ENCODE results near the gene RTBDN. TPM values are rescaled to one million over a fixed set of nuclear protein-coding genes. Genes with fewer than 3 reads are reported as not detected.
A peak's percentile ranks its signal among the peaks of the same experiment; 100 is the strongest.

Gene RTBDN
- not detected in 2 replicates for total RNA-seq

DNA sequence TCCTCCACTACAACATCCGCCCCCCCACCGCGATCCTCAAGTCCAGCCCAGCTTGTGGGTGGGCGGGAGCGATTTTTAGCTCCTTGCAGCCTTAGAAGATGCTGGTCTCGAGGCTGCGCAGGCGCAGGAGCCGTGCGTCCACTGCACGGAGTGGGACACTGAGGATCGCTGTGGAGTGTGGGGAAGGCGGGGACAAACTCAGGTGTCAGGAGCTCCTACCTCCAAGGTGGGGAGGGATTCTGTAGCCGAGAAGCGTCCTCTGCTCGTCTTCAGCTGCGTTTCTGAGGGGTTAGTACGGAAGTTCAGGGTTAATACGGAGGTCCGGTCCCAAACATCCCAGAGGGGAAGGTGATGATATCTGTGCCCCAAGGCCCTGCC, at the start of gene RTBDN:
TSS of gene RTBDN (minus strand) at position 14 of the 378 bp plus-strand sequence. CDS start 4,600 bp downstream, outside the sequence.
- DNase-seq (ENCODE audit: low read depth), result no peak
- TF ChIP-seq, protein P1, sequence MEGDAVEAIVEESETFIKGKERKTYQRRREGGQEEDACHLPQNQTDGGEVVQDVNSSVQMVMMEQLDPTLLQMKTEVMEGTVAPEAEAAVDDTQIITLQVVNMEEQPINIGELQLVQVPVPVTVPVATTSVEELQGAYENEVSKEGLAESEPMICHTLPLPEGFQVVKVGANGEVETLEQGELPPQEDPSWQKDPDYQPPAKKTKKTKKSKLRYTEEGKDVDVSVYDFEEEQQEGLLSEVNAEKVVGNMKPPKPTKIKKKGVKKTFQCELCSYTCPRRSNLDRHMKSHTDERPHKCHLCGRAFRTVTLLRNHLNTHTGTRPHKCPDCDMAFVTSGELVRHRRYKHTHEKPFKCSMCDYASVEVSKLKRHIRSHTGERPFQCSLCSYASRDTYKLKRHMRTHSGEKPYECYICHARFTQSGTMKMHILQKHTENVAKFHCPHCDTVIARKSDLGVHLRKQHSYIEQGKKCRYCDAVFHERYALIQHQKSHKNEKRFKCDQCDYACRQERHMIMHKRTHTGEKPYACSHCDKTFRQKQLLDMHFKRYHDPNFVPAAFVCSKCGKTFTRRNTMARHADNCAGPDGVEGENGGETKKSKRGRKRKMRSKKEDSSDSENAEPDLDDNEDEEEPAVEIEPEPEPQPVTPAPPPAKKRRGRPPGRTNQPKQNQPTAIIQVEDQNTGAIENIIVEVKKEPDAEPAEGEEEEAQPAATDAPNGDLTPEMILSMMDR (IDR thresholded peaks at IDR 0.05; ENCODE audit: insufficient read depth, low read depth, low read length), result no peak
- peak within 1 kb of the TSS; percentile 53 for H3K4me3 ChIP-seq (ENCODE audit: low read depth, low read length)

DNA sequence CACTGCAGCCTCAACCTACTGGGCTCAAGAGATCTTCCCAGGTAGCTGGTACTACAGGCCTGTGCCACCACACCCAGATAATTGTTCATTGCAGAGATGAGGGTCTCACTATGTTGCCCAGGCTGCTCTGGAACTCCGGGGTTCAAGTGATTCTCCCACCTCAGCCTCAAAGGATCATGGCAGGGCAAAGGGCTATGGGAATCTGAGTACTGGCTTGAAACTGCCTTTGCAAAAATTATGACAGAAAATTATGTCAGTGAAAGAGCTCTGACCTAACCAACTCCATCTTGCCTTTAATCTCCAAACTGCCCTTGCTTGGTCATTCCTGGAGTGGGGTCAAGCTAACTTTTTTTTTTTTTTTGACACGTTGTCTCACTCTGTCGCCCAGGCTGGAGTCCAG, 48.2 kb upstream of the RTBDN start:
- TF ChIP-seq, protein P1 (IDR thresholded peaks at IDR 0.05; ENCODE audit: insufficient read depth, low read depth, low read length), result no peak
- no peak for DNase-seq (ENCODE audit: low read depth)
- no peak overlapping the region for H3K4me3 ChIP-seq (ENCODE audit: low read depth, low read length)

DNA sequence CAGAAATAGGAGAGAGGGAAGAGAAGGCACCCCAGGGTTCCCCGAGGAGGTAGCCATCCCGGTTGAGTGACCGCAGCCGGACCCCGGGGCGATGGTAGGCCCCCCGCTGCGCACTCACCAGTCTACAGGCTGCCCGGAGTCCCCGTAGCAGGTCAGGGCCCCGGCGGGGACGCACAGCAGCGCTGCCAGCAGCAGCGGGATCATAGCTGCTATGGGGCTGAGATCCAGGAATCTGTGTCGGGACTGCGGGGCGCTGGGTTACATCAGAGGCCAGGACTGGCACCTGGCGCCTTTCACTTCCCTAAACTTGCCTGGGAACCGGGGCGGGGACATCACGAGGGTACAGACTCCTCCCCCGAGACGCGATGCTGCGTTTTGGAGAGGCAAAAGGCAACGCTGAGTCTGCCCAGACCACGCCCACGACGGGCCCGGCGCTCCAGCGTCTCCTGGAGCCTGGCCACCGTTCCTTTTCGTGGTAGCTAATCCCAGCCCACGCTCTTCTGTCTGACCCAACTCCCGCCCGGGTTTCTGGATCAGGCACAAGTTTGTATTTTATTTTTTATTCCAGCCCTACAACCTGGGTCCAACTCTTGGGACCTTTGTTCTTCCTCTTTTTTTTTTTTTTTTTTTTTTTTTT, 46.9 kb upstream of the RTBDN start, which contains the start of gene DNASE2:
TSS of gene DNASE2 (minus strand) at position 278 of the 637 bp plus-strand sequence. CDS start at position 204, 74 bp downstream.
- peak; percentile 94 for DNase-seq (ENCODE audit: low read depth)
- TF ChIP-seq, protein P1 (IDR thresholded peaks at IDR 0.05; ENCODE audit: insufficient read depth, low read depth, low read length), result no peak
- peak within 1 kb of the TSS; percentile 76 for H3K4me3 ChIP-seq (ENCODE audit: low read depth, low read length)

DNA sequence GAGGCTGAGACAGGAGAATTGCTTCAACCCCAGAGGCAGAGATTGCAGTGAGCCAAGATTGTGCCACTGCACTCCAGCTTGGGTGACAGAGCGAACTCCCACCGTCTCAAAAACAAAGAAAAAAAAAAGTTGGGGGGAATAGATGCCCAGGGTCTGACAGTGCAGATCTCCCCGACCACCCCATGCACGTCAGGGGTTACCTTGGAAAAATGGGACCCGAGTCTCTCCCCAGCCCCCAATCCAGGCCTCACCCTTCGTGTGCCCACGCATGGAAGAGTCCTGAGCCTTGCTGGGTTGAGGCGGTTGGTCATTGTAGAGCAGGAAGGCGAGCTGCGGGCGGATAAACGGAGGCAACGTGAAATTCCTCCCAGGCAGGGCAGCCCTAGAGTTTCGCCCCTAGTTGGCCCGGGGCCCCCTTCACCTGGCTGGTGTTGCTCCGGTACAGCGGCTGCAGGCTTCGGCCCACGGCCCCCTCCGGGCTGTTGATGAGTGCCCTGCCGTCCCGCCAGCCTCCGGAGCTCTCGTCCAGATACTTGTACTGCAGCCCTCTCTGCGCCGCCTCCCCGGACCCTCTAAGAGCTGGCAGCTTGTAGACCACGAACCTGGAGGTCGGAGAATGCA, 46.3 kb upstream of the RTBDN start:
- DNase-seq (ENCODE audit: low read depth), result peak; percentile 28
- H3K4me3 ChIP-seq (ENCODE audit: low read depth, low read length), result peak overlapping the region; percentile 76
- TF ChIP-seq, protein P1 (IDR thresholded peaks at IDR 0.05; ENCODE audit: insufficient read depth, low read depth, low read length), result no peak

DNA sequence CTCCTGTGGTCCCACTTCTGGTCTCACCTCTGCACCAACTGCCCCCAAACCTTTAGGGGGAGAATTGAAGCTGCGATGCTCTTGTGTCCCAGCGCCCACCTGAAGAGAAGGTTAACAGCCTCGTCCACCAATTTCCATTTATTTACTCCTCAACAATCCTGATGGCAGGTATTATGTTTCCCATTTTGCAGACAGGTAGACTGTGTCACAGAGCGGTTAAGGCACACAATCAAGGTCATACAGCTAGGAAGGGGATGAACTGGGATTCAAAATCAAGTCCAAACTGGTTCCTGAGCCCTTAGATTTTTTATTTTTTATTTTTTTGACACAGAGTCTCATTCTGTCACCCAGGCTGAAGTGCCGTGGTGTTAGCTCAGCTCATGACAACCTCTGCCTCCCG, 40.7 kb upstream of the RTBDN start:
- TF ChIP-seq, protein P1 (IDR thresholded peaks at IDR 0.05; ENCODE audit: insufficient read depth, low read depth, low read length), result no peak
- no peak for DNase-seq (ENCODE audit: low read depth)
- H3K4me3 ChIP-seq (ENCODE audit: low read depth, low read length), result no peak overlapping the region

DNA sequence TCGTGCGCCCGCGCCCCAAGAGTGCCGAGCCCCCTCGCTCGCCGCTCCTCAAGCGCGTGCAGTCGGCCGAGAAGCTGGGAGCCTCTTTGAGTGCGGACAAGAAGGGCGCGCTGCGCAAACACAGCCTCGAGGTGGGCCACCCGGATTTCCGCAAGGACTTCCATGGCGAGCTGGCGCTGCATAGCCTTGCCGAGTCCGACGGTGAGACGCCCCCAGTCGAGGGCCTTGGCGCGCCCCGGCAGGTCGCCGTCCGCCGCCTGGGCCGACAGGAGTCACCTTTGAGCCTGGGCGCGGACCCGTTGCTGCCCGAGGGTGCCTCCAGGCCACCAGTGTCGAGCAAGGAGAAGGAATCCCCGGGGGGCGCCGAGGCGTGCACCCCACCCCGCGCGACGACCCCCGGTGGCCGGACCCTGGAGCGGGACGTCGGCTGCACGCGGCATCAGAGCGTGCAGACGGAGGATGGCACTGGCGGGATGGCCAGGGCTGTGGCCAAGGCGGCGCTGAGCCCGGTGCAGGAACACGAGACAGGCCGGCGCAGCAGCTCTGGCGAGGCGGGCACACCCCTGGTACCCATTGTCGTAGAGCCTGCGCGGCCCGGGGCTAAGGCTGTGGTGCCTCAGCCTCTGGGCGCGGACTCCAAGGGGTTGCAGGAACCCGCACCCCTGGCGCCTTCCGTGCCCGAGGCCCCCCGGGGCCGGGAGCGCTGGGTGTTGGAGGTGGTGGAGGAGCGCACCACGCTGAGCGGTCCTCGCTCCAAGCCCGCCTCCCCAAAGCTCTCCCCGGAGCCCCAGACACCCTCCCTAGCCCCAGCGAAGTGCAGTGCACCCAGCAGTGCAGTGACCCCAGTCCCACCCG, 39.7 kb upstream of the RTBDN start:
- no peak overlapping the region for H3K4me3 ChIP-seq (ENCODE audit: low read depth, low read length)
- no peak for DNase-seq (ENCODE audit: low read depth)
- TF ChIP-seq, protein P1 (IDR thresholded peaks at IDR 0.05; ENCODE audit: insufficient read depth, low read depth, low read length), result no peak

Data from fibroblast of villous mesenchyme (primary cell).